Osteocyte (in vitro differentiated cells): ENCODE data around the gene OLFML1. TPM values are rescaled to one million over a fixed set of nuclear protein-coding genes. Genes with fewer than 3 reads are reported as not detected.

ENCODE experiments used
- DNase-seq: peaks from one replicate; pipeline ENCODE4 v3.0.0; 2021; ENCODE audit warnings: mixed read lengths; ENCODE audit not compliant: unreplicated experiment; ENCODE audit errors: extremely low spot score
- H3K27ac Mint-ChIP-seq: one replicate; pipeline ENCODE4 v1.8.0; 2021; ENCODE audit warnings: mild to moderate bottlenecking, mixed read lengths; ENCODE audit not compliant: unreplicated experiment
- H3K27me3 Mint-ChIP-seq: one replicate; pipeline ENCODE4 v1.8.0; 2021; ENCODE audit warnings: mixed read lengths; ENCODE audit not compliant: unreplicated experiment
- H3K36me3 Mint-ChIP-seq: one replicate; pipeline ENCODE4 v1.8.0; 2021; ENCODE audit warnings: mixed read lengths; ENCODE audit not compliant: unreplicated experiment
- H3K4me1 Mint-ChIP-seq: one replicate; pipeline ENCODE4 v1.8.0; 2021; ENCODE audit warnings: mixed read lengths; ENCODE audit not compliant: unreplicated experiment
- H3K4me3 Mint-ChIP-seq: one replicate; pipeline ENCODE4 v1.8.0; 2021; ENCODE audit warnings: mild to moderate bottlenecking, moderate library complexity, mixed read lengths; ENCODE audit not compliant: unreplicated experiment
- H3K9me3 Mint-ChIP-seq: one replicate; pipeline ENCODE4 v1.8.0; 2021; ENCODE audit warnings: mixed read lengths; ENCODE audit not compliant: unreplicated experiment
- total RNA-seq: library from RNA; stranded (reverse); gene quantifications from 2 replicates; pipeline ENCODE4 v1.2.1, GENCODE V29; 2021
- TF ChIP-seq, protein P1 (sequence below): fragments of 200-600 bp; sonication (generic); IDR thresholded peaks from 2 replicates; pipeline ENCODE4 v1.5.0; 2021; ENCODE audit warnings: antibody characterized with exemption, mild to moderate bottlenecking, moderate library complexity

OLFML1 gene
- total RNA-seq, 1 donor from 2014 or later, result 59.7 TPM

DNA sequence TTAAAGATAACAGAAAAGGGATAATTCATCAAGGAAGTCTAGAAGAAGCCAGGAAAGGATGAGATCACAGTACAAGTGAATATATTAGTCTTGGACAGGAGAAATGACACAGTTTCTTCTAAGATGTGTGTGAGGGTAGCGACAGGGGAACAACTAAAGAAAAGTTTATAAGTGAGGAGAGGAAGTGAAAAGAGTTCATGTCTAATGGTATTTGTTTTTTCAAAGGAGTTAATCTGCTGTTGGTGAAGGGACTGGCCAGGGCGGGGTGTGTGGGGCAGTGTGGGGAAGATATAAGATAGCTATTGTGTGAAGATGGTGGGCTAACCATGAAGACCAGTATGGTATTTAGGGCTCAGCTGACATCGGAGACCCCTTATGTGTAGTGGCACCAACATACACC, 20.9 kb downstream of the OLFML1 start:
- Mint-ChIP-seq H3K9me3 (no peaks in the 10 kb centered on the region), H3K27me3 (no peaks in the 10 kb centered on the region), H3K36me3 (peaks cover 6% of the 10 kb centered on the region), H3K4me3 (no peak overlapping the region), H3K27ac (no peak overlapping the region), H3K4me1 (peaks cover 3% of the 10 kb centered on the region)
- DNase-seq, result no peak
- TF ChIP-seq, protein P1, sequence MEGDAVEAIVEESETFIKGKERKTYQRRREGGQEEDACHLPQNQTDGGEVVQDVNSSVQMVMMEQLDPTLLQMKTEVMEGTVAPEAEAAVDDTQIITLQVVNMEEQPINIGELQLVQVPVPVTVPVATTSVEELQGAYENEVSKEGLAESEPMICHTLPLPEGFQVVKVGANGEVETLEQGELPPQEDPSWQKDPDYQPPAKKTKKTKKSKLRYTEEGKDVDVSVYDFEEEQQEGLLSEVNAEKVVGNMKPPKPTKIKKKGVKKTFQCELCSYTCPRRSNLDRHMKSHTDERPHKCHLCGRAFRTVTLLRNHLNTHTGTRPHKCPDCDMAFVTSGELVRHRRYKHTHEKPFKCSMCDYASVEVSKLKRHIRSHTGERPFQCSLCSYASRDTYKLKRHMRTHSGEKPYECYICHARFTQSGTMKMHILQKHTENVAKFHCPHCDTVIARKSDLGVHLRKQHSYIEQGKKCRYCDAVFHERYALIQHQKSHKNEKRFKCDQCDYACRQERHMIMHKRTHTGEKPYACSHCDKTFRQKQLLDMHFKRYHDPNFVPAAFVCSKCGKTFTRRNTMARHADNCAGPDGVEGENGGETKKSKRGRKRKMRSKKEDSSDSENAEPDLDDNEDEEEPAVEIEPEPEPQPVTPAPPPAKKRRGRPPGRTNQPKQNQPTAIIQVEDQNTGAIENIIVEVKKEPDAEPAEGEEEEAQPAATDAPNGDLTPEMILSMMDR, result no peak

DNA sequence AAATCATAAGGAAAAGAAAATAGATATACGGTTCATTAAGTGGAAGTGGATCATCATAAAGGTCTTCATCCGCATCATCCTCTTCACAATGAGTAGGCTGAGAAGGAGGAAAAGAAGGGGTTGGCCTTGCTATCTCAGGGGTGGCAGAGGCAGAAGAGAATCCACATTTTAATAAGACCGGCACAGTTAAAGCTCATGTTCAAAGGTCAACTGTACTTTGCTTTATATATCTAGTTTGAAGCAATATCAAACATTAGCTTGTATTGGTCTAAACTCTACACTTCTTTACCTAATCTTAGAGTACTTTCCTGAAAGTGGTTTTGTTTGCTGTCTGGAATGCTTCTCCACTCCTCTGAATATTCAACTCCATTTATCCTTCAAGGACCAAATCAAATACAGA, 22.8 kb downstream of the OLFML1 start:
- Mint-ChIP-seq H3K4me1 (peaks cover 19% of the 10 kb centered on the region), H3K27me3 (no peaks in the 10 kb centered on the region), H3K27ac (no peak overlapping the region), H3K4me3 (no peak overlapping the region), H3K9me3 (no peaks in the 10 kb centered on the region), H3K36me3 (peaks cover 6% of the 10 kb centered on the region)
- TF ChIP-seq, protein P1, result no peak
- no peak for DNase-seq

DNA sequence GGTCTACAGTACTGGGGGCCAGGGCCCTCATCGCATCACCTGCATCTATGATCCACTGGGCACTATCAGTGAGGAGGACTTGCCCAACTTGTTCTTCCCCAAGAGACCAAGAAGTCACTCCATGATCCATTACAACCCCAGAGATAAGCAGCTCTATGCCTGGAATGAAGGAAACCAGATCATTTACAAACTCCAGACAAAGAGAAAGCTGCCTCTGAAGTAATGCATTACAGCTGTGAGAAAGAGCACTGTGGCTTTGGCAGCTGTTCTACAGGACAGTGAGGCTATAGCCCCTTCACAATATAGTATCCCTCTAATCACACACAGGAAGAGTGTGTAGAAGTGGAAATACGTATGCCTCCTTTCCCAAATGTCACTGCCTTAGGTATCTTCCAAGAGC, 24.7 kb downstream of the OLFML1 start:
- H3K9me3 Mint-ChIP-seq, result no peaks in the 10 kb centered on the region
- TF ChIP-seq, protein P1, result no peak
- H3K4me1 Mint-ChIP-seq, result peaks cover 28% of the 10 kb centered on the region
- no peak for DNase-seq
- no peak overlapping the region for H3K4me3 Mint-ChIP-seq
- H3K36me3 Mint-ChIP-seq, result peaks cover 6% of the 10 kb centered on the region
- no peak overlapping the region for H3K27ac Mint-ChIP-seq
- peaks cover 4% of the 10 kb centered on the region for H3K27me3 Mint-ChIP-seq

DNA sequence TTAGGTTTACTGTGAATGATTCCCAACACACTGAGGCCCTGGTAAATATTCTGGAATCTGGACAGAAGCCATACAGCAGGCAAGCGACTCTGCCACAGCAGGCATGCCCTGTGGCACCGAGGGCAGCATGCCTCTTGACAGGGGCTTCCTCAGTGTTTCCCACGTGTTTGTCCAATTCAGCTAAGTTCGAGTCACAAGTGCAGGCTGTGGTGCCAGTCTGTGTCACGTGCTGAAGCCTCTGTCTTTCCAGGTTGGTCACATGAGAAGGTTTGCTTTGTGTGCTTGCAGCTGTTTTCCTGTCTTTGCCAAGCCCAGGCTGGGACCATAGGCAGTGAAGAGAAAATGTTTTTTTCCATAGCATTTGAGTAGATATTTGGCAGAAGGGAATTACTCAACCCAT, 26.1 kb downstream of the OLFML1 start:
- Mint-ChIP-seq H3K4me1 (peaks cover 28% of the 10 kb centered on the region), H3K9me3 (no peaks in the 10 kb centered on the region), H3K27ac (peak overlapping the region; percentile 39), H3K4me3 (no peak overlapping the region), H3K27me3 (peaks cover 17% of the 10 kb centered on the region), H3K36me3 (peaks cover 6% of the 10 kb centered on the region)
- TF ChIP-seq, protein P1, result no peak
- no peak for DNase-seq

DNA sequence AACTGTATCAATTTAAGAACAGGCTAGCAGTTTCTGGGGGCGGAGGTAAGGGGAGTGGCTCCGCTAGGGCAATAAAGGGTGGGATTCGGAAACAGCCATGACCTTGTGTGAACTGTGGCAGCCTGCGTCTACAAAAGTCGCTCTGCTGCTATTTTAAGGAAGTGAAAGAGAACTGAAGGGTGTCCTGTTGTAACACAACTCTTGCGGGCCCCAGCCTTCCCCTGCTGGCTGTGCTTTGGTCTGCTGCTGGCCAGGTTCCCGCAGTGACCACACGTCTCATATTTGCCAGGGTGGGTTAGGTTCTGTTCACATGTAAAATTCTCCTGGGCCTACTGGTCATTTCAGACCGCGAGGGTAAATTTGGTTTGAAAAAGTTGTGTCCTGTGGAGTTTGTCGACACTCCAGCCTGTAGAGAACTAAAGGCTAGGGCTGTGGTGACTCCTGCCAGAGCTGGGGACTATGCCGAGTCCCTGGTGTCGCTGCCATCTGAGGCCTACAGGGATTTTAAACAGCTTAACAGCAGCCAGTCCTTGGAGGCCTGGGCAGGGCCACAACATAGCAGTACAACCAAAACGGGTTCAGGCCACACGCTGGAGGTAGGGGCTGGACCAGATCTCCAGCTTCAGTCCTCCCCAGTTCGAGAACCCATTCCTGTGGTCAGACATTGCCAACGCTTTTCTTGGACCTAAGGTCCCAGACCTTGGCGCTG, 27.4 kb downstream of the OLFML1 start:
- TF ChIP-seq, protein P1, result no peak
- H3K4me3 Mint-ChIP-seq, result peak overlapping the region; percentile 88
- peaks cover 24% of the 10 kb centered on the region for H3K27me3 Mint-ChIP-seq
- H3K27ac Mint-ChIP-seq, result peak overlapping the region; percentile 83
- peaks cover 28% of the 10 kb centered on the region for H3K4me1 Mint-ChIP-seq
- H3K9me3 Mint-ChIP-seq, result no peaks in the 10 kb centered on the region
- no peak for DNase-seq
- peaks cover 6% of the 10 kb centered on the region for H3K36me3 Mint-ChIP-seq
